ENCODE measurements around the gene CXCL6.

- TF ChIP-seq ZFP3 (CRISPR knock-in tag; IDR thresholded peaks at IDR 0.05) (no peak), ZFP30 (CRISPR knock-in tag; IDR thresholded peaks at IDR 0.05) (no peak), ZNF70 (CRISPR knock-in tag; IDR thresholded peaks at IDR 0.05) (no peak), TCF4 (CRISPR knock-in tag; IDR thresholded peaks at IDR 0.05; ENCODE audit: borderline replicate concordance) (no peak), RARB (CRISPR knock-in tag; IDR thresholded peaks at IDR 0.05) (no peak), BACH2 (CRISPR knock-in tag; IDR thresholded peaks at IDR 0.05; ENCODE audit: borderline replicate concordance) (no peak), GLIS3 (CRISPR knock-in tag; IDR thresholded peaks at IDR 0.05) (no peak), ESRRG (CRISPR knock-in tag; IDR thresholded peaks at IDR 0.05) (no peak)
Measured at GRCh38 chr4:73816814-73817213, 19.7 kb upstream of the CXCL6 start.
